H1 (cell line): ENCODE data around the gene ACBD6. TPM values are rescaled to one million over a fixed set of nuclear protein-coding genes. Genes with fewer than 3 reads are reported as not detected.

Experiments used
- ATF3 ChIP-seq: IDR thresholded peaks from 2 replicates; pipeline ENCODE4 v1.6.1; 2011; ENCODE audit warnings: low read depth, mild to moderate bottlenecking, low read length; ENCODE audit not compliant: insufficient read depth
- BRCA1 ChIP-seq: IDR thresholded peaks from 2 replicates; pipeline ENCODE4 v1.6.1; 2012; ENCODE audit warnings: low read depth, low read length, improper control_type of control experiment
- E2F6 ChIP-seq: IDR thresholded peaks from 2 replicates; pipeline ENCODE4 v1.6.1; 2012; ENCODE audit warnings: inconsistent platforms
- KDM4A ChIP-seq: IDR thresholded peaks from one replicate; pipeline ENCODE4 v1.7.1; 2012; ENCODE audit warnings: low read depth, mild to moderate bottlenecking, moderate library complexity, low read length, inconsistent platforms; ENCODE audit not compliant: severe bottlenecking
- RAD21 ChIP-seq, 2 experiments: IDR thresholded peaks in 1 of 2; conservative IDR thresholded peaks in 1 of 2; 2 replicates each; pipeline ENCODE4 v1.6.1; 2011; ENCODE audit warnings: low read depth in 2 of 2, low read length in 2 of 2, improper control_type of control experiment in 1 of 2, inconsistent platforms in 1 of 2, mild to moderate bottlenecking in 1 of 2, moderate library complexity in 1 of 2
- SIRT6 ChIP-seq: IDR thresholded peaks from one replicate; pipeline ENCODE4 v1.7.1; 2012; ENCODE audit warnings: low read length, inconsistent platforms
- SRF ChIP-seq: IDR thresholded peaks from 2 replicates; pipeline ENCODE4 v1.6.1; 2011; ENCODE audit warnings: mild to moderate bottlenecking, low read depth, low read length, moderate library complexity
- SUZ12 ChIP-seq: fragments of 200-600 bp; sonication (generic); IDR thresholded peaks from 2 replicates; pipeline ENCODE4 v1.6.1; 2012; ENCODE audit warnings: mild to moderate bottlenecking, inconsistent platforms, low read length, moderate library complexity, mixed read lengths
- polyA plus RNA-seq, 7 experiments: library from polyadenylated mRNA; depleted of rRNA in 3 of 7; stranded (reverse) in 5 of 7; unstranded in 2 of 7; fragments of >200 nt in 5 of 7; fragments of 200-250 nt in 2 of 7; gene quantifications; 1 replicate in 5 of 7; 2 replicates in 1 of 7; 4 replicates in 1 of 7; pipeline versions ENCODE4 v1.2.1 to v1.2.3, GENCODE V29; 2011 to 2013; ENCODE audit warnings: missing spikeins in 2 of 7, mixed read lengths in 2 of 7
- total RNA-seq: library from RNA; stranded (reverse); fragmentation: NEBNext Ultra II Directional; extraction: Animal tissue kit (Norgen Biotek cat#: 25700); gene quantifications from 2 replicates; pipeline ENCODE4 v1.2.1, GENCODE V29; 2021

Gene ACBD6
- total and polyA plus RNA-seq, 2 of the 8 experiments (the other 6 are each of a cell fraction or from before 2014, with no cell fraction given): 52.0 to 67.7 TPM

GRCh38 chr1:180366371-180367068, 135.9 kb downstream of the ACBD6 start (continued):
- no peak for TF ChIP-seq ATF3
- TF ChIP-seq SRF: no peak
- TF ChIP-seq KDM4A: no peak
- TF ChIP-seq SIRT6: no peak
- no peak for TF ChIP-seq BRCA1
- TF ChIP-seq RAD21 (IDR thresholded peaks at IDR 0.05 in 1 of 2, conservative IDR thresholded peaks at IDR 0.05 in 1 of 2; ENCODE audit: low read depth in 2 of 2, low read length in 2 of 2): no peak
- no peak for TF ChIP-seq SUZ12
- no peak for TF ChIP-seq E2F6
